ENCODE measurements around the gene LGALS1.

Gene LGALS1

DNA sequence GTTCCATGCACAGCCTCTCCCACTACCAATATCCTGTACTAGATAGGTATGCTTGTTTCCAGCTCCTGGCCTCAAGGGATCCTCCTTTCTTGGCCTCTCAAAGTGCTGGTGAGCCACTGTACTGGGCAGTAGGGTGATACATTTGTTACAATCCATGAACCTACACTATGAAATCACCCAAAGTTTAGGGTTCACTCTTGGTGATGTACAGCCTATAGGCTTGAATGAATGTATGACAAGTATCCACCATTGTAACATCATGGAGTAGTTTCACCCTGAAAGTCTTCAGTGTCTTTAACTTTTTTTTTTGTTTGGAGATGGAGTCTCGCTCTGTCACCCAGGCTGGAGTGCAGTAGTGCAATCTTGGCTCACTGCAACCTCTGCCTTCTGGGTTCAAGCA is 53.2 kb downstream of the LGALS1 start:
- no peak for DNase-seq
